NCI-H146 treated with DMSO at 0.1 percent for 48 hours (cell line): Measurements from ENCODE around the gene JPH3.
A peak's percentile ranks its signal among the peaks of the same experiment; 100 is the strongest.
"Not testable (repeated sequence)": the region's sequence is repeated elsewhere in the genome, so short reads cannot be mapped to it uniquely, and the experiment has no call there.

Experiments used
- DNase-seq: peaks from one replicate; lab custom pipeline; 2025; ENCODE audit not compliant: unreplicated experiment; lab: John Stamatoyannopoulos, UW

JPH3 gene

GRCh38 chr16:87677830-87678229, 75.5 kb downstream of the JPH3 start:
- no peak for DNase-seq

- DNase-seq = no peak
Observed at GRCh38 chr16:87678618-87679017, 76.3 kb downstream of the JPH3 start.

- no peak for DNase-seq
Observed at GRCh38 chr16:87679593-87680271, 77.4 kb downstream of the JPH3 start.

GRCh38 chr16:87680272-87680644, 78.0 kb downstream of the JPH3 start:
- no peak for DNase-seq

- not testable (repeated sequence) for DNase-seq
Observed at GRCh38 chr16:87681051-87681602, 78.8 kb downstream of the JPH3 start.

GRCh38 chr16:87681981-87682570, 79.8 kb downstream of the JPH3 start:
- DNase-seq = no peak

- no peak for DNase-seq
Observed at GRCh38 chr16:87682852-87683399, 80.6 kb downstream of the JPH3 start.

GRCh38 chr16:87684106-87684677, 81.9 kb downstream of the JPH3 start:
- DNase-seq = no peak

- no peak for DNase-seq
Observed at GRCh38 chr16:87684711-87685404, 82.5 kb downstream of the JPH3 start.

- DNase-seq = no peak
Observed at GRCh38 chr16:87685405-87685755, 83.1 kb downstream of the JPH3 start.

GRCh38 chr16:87685766-87686165, 83.5 kb downstream of the JPH3 start:
- DNase-seq = no peak

GRCh38 chr16:87686697-87687096, 84.4 kb downstream of the JPH3 start:
- DNase-seq = no peak

GRCh38 chr16:87687126-87687910, 85.0 kb downstream of the JPH3 start:
- no peak for DNase-seq

GRCh38 chr16:87687998-87688529, 85.8 kb downstream of the JPH3 start:
- no peak for DNase-seq

- DNase-seq = no peak
Observed at GRCh38 chr16:87688876-87689815, 86.8 kb downstream of the JPH3 start.

GRCh38 chr16:87689956-87690465, 87.7 kb downstream of the JPH3 start:
- DNase-seq = peak; percentile 0

- no peak for DNase-seq
Observed at GRCh38 chr16:87690911-87691685, 88.8 kb downstream of the JPH3 start.

GRCh38 chr16:87691686-87692079, 89.4 kb downstream of the JPH3 start:
- DNase-seq = no peak
